NCI-H226 (cell line): ENCODE results near the gene SNED1.
A peak's percentile ranks its signal among the peaks of the same experiment; 100 is the strongest.

Source experiments
- DNase-seq: peaks from one replicate; pipeline ENCODE4 v3.0.0-alpha.2; 2015

SNED1 gene

DNA sequence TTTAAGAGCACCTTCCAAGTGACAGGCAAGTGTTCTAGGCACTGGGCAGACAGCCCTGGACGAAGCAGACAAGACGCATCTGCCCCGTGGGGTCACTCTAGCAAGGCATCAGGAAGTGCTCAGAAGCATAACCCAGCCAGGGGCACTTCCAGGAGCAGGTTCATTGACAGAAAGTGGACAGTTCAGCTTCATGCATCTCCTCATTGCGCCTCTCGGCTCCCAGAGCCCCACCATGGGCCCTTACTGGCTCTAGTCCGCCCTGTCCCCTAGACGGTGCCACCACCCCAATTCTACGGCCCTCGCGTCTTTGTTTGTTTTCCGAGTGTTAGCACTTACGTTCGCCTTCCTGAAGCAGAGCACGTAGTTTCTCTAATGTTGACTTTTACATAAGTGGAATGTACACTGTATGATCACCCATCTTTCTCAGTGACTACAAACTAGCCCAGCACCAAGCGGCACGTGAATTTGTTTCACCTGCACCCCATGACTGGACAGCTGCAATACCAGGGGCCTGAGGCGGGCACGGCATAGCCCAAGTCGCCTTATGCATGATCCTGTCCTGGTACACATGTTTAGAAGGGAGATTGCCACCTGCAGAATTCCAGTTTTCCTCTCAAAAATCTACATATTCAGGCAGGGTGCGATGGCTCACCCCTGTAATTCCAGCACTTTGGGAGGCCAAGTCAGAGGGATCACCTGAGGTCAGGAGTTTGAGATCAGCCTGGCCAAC lies 33.2 kb downstream of the SNED1 start:
- DNase-seq = no peak

DNA sequence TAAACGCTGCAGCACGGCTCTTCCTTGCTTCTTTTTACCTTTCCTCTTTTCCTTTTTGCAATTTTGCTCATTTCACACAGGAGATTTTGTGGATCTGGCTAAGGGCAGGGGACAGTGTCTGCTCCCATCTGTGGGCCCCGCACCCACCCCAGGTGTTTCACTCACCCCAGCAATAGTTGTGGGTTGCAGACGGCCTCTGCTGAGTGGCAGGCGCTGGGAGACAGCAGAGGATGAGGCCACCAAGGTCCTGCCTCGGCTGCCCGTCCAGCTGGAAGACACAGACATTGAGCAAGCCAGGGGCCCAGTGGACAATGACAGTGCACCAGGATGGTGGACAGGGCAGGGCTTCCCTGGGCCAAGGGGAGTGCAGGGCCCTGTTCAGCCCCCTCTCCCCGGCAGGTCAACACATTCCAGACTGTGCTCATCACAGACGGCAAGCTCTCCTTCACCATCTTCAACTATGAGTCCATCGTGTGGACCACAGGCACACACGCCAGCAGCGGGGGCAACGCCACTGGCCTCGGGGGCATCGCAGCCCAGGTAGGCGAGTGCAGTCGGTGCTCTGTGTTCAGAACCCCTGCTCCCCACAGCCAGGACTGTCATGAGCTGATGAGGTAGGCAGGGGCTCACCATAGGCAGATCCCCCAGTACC lies 35.0 kb downstream of the SNED1 start:
- no peak for DNase-seq

DNA sequence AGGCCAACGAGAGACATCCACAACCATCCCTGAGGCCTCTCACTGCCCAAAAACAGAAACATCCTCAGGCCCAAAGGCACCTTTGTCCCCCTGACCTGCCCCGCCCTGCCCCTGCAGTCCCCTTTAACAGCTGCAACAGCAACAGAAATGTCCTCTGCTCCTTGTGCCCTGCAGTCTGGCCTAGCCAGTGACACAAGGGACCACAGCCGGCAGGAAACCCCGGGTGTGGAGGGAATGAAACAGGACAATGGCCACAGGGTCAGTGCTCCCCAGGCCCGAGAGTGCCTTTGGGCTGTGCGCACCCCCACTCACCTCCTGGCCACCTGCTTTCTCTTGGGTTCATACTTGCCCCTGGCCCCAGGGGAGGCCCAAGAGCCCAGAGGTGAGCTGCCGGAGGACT lies 35.6 kb downstream of the SNED1 start:
- no peak for DNase-seq

DNA sequence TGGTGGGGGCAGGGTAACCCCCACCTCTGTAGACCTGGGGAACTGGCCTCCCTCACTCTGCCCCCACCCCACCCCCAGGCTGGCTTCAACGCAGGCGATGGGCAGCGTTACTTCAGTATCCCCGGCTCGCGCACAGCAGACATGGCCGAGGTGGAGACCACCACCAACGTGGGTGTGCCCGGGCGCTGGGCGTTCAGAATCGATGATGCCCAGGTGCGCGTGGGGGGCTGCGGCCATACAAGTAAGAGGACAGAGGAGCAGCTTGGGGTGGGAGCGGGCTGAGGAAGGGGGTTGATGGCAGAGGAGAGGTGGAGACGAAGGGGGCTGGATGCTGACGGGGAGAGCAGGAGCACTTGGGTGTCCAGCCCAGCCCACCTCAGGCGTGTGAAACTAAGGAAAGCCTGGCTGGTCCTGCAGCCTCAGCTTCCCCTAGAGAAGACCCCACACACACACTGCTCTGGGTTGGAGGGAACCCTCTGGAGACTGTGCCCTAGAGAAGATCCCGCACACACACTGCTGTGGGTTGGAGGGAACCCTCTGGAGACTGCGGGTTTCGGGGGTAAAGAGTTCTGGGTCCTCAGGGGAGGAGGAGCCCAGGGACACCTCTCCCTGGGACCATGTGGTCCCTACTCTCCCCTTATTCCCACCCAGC lies 36.2 kb downstream of the SNED1 start:
- no peak for DNase-seq

DNA sequence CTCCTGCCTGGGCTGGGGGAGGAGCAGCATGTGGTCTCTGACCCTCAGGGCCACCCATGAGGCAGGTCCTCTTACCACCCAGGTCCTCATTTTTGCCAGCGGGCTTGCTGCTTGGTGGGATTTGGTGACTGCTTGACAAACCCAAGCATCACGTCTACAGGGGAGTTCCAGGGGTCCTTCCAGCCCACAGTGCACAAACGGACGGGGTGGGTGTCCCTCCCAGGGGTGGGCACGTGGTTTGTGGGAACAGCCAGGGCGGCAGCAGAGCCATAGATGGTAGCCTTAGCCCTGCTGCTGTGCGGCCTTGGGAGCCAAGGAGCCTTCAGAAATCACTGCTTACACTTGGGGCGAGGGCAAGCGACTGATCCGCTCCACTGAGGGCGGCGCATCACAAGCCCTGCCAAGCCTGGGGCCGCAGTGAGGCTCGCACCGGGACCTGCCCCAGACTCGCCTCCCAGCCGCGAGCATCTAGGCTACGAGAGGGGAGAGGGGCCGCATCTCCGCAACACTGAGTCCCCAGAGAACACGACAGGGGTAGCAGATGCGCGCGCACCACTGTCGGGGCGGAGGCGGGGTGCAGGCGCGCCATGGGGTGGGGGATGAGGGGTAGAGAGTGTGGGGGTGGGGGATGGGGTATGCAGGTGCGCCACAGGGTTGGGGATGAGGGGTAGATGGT lies 36.9 kb downstream of the SNED1 start:
- no peak for DNase-seq

DNA sequence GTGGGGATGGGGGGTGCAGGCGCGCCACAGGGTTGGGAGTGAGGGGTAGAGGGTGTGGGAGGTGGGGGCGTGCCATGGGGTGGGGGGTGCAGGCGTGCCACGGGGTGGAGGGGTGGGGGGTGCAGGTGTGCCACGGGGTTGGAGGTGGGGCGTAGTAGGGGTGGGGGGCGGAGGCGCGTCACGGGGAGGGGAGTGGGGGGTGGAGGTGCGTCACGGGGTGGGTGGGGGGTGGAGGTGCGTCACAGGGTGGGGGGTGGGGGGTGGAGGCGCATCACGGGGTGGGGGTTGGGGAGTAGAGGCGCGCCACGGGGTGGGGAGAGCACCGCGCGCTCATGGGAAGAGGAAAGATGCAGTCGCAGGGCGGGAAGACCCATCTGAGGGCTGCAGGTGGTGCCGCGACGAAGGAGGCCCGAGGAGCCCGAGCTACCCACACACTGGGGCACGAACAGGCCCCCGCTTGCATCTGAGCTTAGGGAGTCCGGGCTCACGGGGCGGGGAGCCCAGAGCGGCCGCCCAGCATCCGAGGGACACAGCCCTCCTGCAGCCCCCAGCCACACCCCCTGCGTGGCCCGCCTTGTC lies 37.5 kb downstream of the SNED1 start:
- no peak for DNase-seq

DNA sequence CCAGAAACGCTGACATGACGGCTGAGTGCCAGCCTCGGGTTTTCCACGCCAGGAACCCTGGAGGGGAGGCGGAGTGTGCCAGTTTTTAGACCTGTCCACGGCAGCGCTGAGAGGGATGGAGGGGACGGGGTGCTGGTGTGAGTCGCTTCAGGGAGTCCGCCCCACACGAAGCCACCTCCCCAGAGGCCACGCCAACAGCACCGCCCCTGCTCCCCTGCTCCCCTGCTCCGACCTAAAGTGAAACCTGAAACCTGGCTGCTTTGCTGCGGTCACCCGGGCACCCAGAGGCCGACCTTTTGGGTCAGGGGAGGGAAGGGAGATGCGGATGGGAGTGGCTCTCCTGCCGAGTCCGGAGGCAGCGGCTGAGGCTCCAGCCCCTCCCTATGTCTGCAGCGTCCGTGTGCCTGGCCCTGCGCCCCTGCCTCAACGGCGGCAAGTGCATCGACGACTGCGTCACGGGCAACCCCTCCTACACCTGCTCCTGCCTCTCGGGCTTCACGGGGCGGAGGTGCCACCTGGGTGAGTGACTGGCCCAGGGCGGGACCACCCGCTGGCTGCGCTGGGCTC lies 38.1 kb downstream of the SNED1 start:
- peak; percentile 41 for DNase-seq

DNA sequence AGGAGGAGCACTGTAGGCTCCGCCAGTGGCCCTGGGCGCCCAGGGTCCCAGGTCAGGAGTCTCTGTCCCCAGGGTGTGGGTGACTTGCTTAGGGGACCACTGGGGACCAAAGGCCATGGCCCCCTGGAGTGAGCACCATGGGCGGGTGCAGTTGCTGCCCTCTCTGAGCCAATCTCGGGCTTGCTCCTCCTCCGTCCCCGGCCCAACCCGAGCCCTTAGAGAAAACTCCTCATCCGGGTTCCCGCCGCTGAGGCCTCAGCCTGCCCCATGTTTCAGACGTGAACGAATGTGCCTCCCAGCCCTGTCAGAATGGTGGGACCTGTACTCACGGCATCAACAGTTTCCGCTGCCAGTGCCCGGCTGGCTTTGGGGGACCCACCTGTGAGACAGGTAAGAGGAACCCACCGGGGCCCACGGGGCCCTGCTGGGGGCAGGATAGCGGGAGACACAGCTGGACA lies 38.6 kb downstream of the SNED1 start:
- no peak for DNase-seq

DNA sequence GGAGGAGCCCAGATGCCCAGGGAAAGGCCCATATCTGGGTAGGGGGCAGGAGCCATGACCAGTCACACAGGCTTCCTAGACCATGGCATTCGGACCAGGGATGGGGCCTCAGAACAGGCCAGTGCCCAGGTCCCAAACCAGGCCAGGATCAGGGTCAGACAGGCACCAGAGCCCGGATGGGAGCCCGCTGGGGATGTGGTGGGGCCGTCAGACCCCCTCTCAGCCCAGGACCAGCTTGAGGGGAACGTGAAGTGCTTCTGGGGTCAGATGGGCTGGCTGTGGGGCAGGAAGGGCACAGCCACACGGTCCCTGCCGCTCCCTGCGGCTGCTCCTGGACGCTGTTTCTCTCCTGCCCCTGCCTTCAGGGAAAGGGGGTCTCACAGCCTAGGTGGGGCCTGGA lies 39.1 kb downstream of the SNED1 start:
- DNase-seq = no peak

DNA sequence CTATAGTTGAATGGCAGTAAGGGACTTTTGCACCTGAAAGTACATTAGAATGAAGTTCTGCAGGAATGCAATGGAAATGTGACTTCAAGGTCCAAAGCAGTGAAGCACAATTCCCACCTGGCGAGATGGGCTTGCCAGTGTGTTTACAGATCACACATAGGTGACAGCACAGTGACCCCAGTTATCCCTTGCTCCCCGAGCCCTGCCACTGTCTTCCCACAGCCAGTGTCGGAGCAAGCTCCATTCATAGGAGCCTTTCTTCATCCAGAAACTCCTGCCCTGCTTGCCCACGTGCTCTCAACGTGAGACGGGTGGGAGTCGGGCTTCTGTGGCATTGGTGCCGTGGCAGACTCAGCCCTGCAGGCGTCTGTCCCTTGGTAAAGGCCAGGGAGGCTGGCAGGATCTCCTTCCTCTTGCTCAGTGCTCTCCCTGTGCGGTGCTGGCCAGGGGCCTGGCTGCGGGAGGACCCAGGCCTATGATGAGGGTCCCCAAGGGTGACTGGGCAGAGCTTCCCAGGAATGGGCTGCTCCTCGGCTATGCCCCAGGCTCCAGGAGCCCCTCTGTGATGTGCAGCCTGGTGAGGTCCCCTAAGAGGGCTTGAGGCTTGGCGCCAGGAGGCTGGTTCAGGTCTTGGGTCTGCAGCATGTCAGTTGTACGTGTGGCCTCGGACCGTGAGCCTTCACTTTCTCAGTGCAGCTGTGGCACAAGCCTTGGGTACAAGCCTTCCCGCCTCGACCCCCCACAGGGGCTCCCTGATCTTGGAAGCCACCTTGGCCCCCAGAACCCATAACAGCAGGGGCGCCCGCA lies 40.2 kb downstream of the SNED1 start:
- no peak for DNase-seq

DNA sequence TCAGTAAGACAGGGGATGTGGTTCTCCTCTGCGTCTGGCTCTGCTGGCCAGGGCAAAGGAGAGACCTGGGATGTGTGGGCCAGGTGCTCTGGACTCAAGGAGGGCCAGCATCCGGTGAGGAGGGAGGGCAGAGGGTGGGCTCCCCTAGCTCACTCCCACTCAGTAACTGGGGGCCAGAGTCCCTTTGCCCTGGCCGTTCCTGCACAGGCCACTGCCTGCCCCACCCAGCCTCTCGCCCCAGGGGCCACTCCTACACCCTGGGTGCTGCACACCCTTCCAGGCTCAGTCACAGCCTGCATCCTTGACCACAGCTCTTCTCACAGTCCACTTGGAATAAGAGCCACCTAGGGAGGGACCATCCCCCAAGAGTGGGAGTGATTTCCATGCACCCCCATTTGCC lies 41.0 kb downstream of the SNED1 start:
- no peak for DNase-seq

DNA sequence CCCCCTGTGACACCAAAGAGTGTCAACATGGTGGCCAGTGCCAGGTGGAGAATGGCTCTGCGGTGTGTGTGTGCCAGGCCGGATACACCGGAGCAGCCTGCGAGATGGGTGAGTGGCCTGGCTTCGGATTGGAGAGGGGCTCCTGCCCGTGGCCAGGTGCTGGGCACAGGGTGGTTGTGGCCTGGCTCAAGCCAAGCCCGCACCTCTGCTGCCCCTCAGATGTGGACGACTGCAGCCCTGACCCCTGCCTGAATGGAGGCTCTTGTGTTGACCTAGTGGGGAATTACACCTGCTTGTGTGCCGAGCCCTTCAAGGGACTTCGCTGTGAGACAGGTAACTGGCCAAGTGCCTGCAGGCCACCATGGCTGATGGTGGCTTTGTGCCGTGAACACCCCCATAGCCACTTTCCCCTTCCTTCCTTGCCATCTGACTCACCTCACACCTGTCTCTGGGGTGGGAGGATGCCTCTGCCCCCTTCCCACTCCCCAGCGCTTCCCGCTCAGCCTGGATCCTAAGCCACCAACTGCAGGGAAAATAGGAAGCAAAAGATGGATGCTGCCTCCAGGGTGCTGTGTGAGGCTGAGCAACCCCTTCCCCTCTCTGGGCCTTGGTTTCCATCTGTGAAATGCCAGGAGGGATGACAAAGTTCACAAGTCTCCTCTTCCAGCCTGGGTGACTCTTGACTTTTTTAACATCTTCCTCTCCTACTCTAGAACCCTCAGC lies 41.8 kb downstream of the SNED1 start:
- DNase-seq = no peak

DNA sequence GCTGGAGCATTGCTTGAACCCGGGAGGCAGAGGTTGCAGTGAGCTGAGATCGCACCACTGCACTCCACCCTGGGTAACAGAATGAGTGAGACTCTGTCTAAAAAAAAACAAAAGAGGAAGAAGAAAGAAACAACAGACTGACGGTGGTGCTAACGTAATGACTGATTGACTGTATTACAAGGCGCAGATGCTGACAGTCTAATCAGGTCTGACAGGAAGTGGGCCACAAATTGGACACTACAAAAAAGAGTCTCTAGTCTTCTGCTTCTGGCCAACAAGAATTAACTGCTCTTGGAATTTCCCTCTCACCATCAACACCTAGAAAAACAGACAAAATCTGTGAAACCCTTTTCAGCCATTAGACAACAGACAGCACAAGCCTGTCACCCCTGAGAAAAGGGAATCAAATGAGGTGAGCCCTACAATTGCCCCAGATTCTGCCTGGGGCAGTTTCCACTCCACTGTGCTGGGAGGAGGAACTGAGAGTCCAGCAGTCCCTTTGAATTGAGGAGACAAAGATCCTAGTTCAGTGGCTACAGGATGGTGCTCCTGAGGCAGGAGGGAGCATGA lies 43.3 kb downstream of the SNED1 start:
- DNase-seq = no peak

DNA sequence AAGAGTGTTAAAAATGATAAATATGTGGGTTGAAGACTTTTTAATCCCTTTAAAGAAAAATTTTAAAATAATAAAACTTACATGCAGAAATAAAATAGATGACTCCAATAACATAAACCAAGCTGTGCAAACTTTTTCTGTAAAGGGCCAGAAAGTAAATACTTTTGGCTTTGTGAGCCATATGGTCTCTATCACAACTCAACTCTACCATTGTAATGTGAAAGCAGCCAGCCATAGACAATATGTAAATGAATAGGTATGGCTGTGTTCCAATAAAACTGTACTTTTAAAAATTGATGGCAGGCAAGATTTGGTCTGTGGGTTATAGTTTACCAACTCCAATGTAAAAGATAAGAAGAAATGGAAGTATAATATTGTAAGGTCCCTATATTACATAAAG lies 45.2 kb downstream of the SNED1 start:
- DNase-seq = no peak

DNA sequence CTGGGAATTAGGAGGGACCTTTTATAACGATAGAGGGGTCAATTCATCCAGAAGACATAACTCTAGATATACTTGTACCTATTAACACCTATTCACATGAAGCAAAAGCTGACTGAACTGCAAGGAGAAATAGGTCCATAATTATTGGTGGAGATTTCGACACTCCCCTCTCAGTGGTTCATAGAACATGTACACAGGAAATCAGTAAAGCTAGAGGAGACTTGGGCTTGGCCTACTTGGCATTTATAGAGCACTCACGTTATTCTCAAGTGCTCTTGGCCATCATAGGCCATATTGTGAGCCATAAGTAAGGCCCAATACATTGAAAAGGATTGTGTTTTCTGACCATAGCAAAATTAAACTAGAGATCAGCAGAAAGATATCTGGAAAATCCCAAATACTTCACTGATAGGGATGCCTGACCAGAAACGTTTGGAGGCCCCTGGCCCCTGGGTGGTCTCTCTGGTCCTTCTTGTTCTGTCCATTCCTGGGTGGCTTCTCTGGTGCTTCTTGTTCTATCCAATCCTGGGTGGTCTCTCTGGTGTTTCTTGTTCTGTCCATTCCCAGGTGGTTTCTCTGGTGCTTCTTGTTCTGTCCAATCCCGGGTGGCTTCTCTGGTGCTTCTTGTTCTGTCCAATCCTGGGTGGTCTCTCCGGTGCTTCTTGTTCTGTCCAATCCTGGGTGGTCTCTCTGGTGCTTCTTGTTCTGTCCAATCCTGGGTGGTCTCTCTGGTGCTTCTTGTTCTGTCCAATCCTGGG lies 49.0 kb downstream of the SNED1 start:
- no peak for DNase-seq

DNA sequence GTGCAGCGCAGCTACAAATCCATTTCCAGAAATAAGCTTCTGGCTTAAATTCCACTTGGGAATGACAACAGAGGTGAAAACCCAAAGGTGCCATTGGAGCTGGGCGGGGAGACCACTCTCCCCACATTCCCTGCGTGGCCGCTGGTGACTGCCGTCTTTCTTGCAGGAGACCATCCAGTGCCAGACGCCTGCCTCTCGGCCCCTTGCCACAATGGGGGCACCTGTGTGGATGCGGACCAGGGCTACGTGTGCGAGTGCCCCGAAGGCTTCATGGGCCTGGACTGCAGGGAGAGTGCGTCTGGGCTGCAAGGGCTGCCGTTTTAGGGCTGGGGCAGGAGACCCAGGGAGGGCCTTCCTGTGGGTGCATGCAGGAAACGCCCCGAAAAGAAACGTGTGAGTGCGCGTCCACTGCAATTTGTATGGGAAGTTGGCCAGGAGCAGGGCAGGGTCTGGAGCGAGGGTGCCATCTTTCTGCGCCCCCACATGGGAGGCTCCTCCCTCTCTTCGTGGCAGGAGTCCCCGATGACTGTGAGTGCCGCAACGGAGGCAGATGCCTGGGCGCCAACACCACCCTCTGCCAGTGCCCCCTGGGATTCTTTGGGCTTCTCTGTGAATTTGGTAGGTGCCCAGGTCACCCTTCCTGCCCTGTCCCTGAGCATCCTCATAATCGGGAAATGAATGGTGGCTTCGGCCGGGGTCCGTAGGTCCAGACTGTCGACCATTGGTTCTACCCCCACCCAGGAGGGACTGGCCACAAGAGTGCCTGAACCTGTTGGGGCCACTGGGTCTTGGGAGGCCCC lies 49.9 kb downstream of the SNED1 start:
- no peak for DNase-seq

DNA sequence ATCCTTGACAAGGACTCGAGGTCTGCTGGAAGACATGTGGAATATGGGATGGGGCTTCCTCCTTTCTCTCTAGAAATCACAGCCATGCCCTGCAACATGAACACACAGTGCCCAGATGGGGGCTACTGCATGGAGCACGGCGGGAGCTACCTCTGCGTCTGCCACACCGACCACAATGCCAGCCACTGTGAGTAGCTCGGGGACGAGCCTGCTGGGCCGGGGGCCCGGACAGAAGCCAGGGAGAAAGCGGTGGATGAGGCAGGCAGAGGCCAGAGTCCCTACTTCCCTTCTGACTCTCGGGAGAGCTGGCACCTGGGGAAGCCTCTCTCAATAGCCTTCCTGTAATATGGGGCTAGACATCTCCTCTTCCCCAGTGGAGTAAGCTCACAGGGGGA lies 50.5 kb downstream of the SNED1 start:
- no peak for DNase-seq

DNA sequence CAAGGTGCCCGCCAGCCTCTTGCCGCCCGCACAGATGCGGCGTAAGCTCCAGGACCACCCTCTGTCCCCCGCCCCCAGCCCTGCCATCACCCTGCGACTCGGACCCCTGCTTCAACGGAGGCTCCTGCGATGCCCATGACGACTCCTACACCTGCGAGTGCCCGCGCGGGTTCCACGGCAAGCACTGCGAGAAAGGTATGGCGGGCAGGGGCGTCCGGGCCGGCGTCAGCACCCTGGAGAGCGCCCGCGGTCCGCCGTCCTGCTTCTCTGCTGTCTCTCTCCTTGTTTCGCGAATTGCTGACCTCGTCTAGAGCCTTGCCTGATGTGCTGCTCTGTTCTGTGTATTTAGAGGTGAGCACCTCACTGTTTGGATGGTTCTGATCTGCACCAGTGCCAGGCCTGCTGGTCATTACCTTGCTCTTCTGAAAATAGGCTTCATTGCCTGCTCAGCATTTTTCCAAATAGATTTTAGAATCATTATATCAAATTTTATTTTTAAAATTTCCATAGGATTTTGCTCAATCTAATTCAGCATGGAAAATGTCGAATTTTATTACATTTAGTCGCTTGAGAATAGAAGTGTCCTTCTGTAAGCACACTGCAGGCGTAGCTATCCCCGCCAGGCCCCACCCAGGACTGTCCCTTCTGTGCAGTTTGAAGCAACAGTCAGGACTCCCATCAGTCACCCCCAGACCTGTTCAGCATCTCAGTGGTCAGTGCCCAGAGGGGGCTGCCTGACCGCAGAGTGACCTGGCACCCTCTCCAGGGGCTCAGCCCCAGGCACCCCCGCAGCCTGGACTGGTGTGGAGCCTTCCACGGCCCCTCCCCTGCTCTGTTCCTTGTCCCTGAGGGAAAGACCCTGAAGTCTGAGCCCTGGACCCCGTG lies 51.6 kb downstream of the SNED1 start:
- no peak for DNase-seq
